ENCODE data around the gene ABR. TPM values are rescaled to one million over a fixed set of nuclear protein-coding genes. Genes with fewer than 3 reads are reported as not detected.
A peak's percentile ranks its signal among the peaks of the same experiment; 100 is the strongest.

ABR gene
- total and polyA plus RNA-seq, 2 of the 13 experiments (the other 11 are each of a cell fraction or from before 2014, with no cell fraction given): 12.4 to 40.4 TPM

GRCh38 chr17:1109606-1110540, 69.9 kb downstream of the ABR start:
- H3K9me3 ChIP-seq (ENCODE audit: low read length): no peaks in the 10 kb centered on the region
- CTCF ChIA-PET (ENCODE audit: low intra/inter-chr PET ratio, low total read pairs): no interaction called here
- H3K27me3 ChIP-seq (ENCODE audit: control insufficient read depth in 1 of 2, insufficient read depth in 2 of 2, low read length in 2 of 2): no peaks in the 10 kb centered on the region
- peak; percentile 58 for ATAC-seq
- H2AFZ ChIP-seq (ENCODE audit: low read length): no peak overlapping the region
- peaks cover 57% of the 10 kb centered on the region for H3K4me1 ChIP-seq (ENCODE audit: insufficient read depth, low read length)
- no peaks in the 10 kb centered on the region for H3K36me3 ChIP-seq (replicated peaks in 1 of 2; ENCODE audit: control insufficient read depth in 1 of 2, insufficient read depth in 2 of 2, low read length in 2 of 2)
- FAIRE-seq: no peak
- BruUV-seq (replicated peaks): no TSS peak
- in situ Hi-C loops (cut with HindIII; ENCODE audit: extremely low pct_ligation_motif_present, low pct_unique_long_range_greater_than_20kb) (no loop called here), intact Hi-C loops (cut with micrococcal nuclease; ENCODE audit: unreplicated experiment) (no loop called here)
- H3K27ac ChIP-seq (ENCODE audit: extremely low read length, insufficient read depth, low read length): peak overlapping the region; percentile 48
- POLR2A ChIA-PET: interaction anchor here (0.8 to 2.3 kb wide), 3 partner anchors 8 to 78 kb away, joined by 3 to 8 read pairs (median 3); no protein-coding TSS in a partner anchor
- peak overlapping the region; percentile 100 for H3K4me2 ChIP-seq (ENCODE audit: low read depth, low read length)
- no peaks in the 10 kb centered on the region for H3K79me2 ChIP-seq (ENCODE audit: insufficient read depth, low read length)
- H3K9ac ChIP-seq (ENCODE audit: insufficient read depth, low read depth, low read length): peak overlapping the region; percentile 76
- peak overlapping the region; percentile 81 to 89 (median 83) for H3K4me3 ChIP-seq (replicated peaks in 1 of 3; ENCODE audit: insufficient read depth in 1 of 3, low read depth in 2 of 3, low read length in 3 of 3)
- DNase-seq (ENCODE audit: low spot score): peak; percentile 39
- WGBS (ENCODE audit: low lambda C conversion rate): 0% methylated on average over 18 of the region's 34 CpGs
- no peaks in the 10 kb centered on the region for H4K20me1 ChIP-seq (ENCODE audit: insufficient read depth, low read length)
- no peak for TF ChIP-seq ZNF264 (CRISPR knock-in tag; IDR thresholded peaks at IDR 0.05)
- TF ChIP-seq ZBTB7A (CRISPR knock-in tag; IDR thresholded peaks at IDR 0.05): peak; percentile 48; the same call in 1 of the 2 replicates
- TF ChIP-seq RERE (CRISPR knock-in tag; IDR thresholded peaks at IDR 0.05; ENCODE audit: low read depth): no peak
- TF ChIP-seq NFIC (IDR thresholded peaks at IDR 0.05; ENCODE audit: low read length): no peak
- TF ChIP-seq PATZ1 (CRISPR knock-in tag; IDR thresholded peaks at IDR 0.05): peak; percentile 59; the same call in 1 of the 2 replicates
- no peak for TF ChIP-seq NR2F2 (IDR thresholded peaks at IDR 0.05; ENCODE audit: borderline replicate concordance, low read depth)
- 0 out of 2 replicates have a peak, but pooled peaks have one; percentile 3 for TF ChIP-seq RAD21 (CRISPR knock-in tag; IDR thresholded peaks at IDR 0.05)
- no peak for TF ChIP-seq FOXP1 (IDR thresholded peaks at IDR 0.05)
- TF ChIP-seq FOXP1 (CRISPR knock-in tag; IDR thresholded peaks at IDR 0.05): no peak
- peak; percentile 47 for TF ChIP-seq PHF8 (CRISPR knock-in tag; IDR thresholded peaks at IDR 0.05)
- TF ChIP-seq ZNF281 (CRISPR knock-in tag; IDR thresholded peaks at IDR 0.05; ENCODE audit: borderline replicate concordance): no peak
- peak; percentile 23; the same call in 1 of the 2 replicates for TF ChIP-seq ZC3H4 (CRISPR knock-in tag; IDR thresholded peaks at IDR 0.05; ENCODE audit: borderline replicate concordance)
- no peak for TF ChIP-seq HMG20A (CRISPR knock-in tag; IDR thresholded peaks at IDR 0.05; ENCODE audit: borderline replicate concordance)
